C4-2B (cell line): ENCODE measurements around the gene MN1.

ENCODE experiments used
- ZFX ChIP-seq: fragments of 450-650 bp; IDR thresholded peaks from 2 replicates; pipeline ENCODE4 v1.6.1; 2017
- TF ChIP-seq, protein P1 (sequence below): fragments of 450-650 bp; conservative IDR thresholded peaks from 2 replicates; pipeline ENCODE4 v1.5.1; 2017; ENCODE audit warnings: mild to moderate bottlenecking

GRCh38 chr22:27825174-27825573 lies 23.6 kb upstream of the MN1 start:
- TF ChIP-seq, protein P1, sequence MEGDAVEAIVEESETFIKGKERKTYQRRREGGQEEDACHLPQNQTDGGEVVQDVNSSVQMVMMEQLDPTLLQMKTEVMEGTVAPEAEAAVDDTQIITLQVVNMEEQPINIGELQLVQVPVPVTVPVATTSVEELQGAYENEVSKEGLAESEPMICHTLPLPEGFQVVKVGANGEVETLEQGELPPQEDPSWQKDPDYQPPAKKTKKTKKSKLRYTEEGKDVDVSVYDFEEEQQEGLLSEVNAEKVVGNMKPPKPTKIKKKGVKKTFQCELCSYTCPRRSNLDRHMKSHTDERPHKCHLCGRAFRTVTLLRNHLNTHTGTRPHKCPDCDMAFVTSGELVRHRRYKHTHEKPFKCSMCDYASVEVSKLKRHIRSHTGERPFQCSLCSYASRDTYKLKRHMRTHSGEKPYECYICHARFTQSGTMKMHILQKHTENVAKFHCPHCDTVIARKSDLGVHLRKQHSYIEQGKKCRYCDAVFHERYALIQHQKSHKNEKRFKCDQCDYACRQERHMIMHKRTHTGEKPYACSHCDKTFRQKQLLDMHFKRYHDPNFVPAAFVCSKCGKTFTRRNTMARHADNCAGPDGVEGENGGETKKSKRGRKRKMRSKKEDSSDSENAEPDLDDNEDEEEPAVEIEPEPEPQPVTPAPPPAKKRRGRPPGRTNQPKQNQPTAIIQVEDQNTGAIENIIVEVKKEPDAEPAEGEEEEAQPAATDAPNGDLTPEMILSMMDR = no peak; the same call in 1 of the 2 replicates
- no peak for TF ChIP-seq ZFX
